ENCODE data around the gene UNC45B. TPM values are rescaled to one million over a fixed set of nuclear protein-coding genes. Genes with fewer than 3 reads are reported as not detected.

Gene UNC45B
- total RNA-seq, 1 experiment from 2014 or later, result 0.22 TPM

DNA sequence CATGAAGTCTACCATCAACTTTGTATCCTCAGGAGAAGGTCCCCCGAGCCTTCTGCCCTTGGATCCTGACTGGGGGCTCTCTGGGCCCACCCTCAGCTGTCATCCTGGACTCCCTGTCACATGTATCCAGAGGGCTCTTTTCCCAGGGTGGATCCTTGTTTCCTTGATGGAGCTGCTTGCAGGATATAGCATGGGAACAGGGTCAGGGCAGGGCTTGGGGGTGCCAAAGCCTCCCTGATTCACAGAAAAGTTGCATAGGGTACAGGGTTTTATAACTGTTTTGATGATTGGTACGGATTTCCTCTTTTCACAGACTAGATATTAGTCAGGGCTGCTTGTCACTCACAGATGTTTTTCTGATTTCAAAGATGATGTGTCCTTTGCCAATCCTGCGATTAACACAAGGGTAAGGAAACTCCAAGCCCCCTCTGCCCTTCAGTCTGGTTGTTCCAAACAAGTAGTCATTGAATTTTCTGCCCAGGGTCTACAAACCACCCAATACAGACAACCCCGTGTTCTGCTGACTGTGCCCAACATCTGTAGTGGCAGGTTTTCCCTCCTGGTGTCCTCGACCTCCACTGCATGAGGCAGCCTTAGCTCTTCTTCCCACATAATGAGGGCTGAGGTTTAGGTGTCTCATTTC lies 67.1 kb downstream of the UNC45B start:
- Mint-ChIP-seq H3K27ac (no peak overlapping the region; a peak in 1 of 7 replicates), H3K4me3 (no peak overlapping the region), H3K9me3 (no peaks in the 10 kb centered on the region), H3K36me3 (ENCODE audit: insufficient read depth in 1 of 3, low read depth in 3 of 3) (no peaks in the 10 kb centered on the region), H3K4me1 (peaks cover 5 to 6% of the 10 kb centered on the region in 2 experiments; a peak in 3 of 4 replicates), H3K27me3 (ENCODE audit: low read depth) (peaks cover 12% of the 10 kb centered on the region)
- H4K5ac ChIP-seq (ENCODE audit: insufficient read length, low read depth, low read length), result no peak overlapping the region
- no peak overlapping the region for H3K27ac ChIP-seq (ENCODE audit: insufficient read length, low read depth, low read length)
- no peak overlapping the region for H2BK20ac ChIP-seq (ENCODE audit: low read depth, low read length, poor library complexity, severe bottlenecking)
- H3K23me2 ChIP-seq (ENCODE audit: insufficient read length, low read depth, low read length, poor library complexity, severe bottlenecking), result no peaks in the 10 kb centered on the region
- no peak overlapping the region for H3K14ac ChIP-seq (ENCODE audit: insufficient read depth, low read length)
- no peaks in the 10 kb centered on the region for H3K79me1 ChIP-seq (ENCODE audit: insufficient read depth, low read depth, low read length, poor library complexity, severe bottlenecking)
- H2BK5ac ChIP-seq (ENCODE audit: insufficient read length, low read length), result no peak overlapping the region
- H2AFZ ChIP-seq (ENCODE audit: low read length), result no peak overlapping the region
- DNase-seq, result no peak
- H3K56ac ChIP-seq (ENCODE audit: insufficient read length, low read depth, low read length), result no peak overlapping the region
- H3T11ph ChIP-seq (ENCODE audit: low read length), result no peak overlapping the region
- H3K79me2 ChIP-seq (ENCODE audit: insufficient read depth, low read length), result no peaks in the 10 kb centered on the region
- no peak overlapping the region for H2BK12ac ChIP-seq (ENCODE audit: insufficient read length, low read depth, low read length)
- no peak overlapping the region for H3K4me2 ChIP-seq (ENCODE audit: insufficient read depth, insufficient read length, low read length)
- H3K4ac ChIP-seq (ENCODE audit: low read depth, low read length), result no peak overlapping the region
- H3K18ac ChIP-seq (ENCODE audit: insufficient read length, low read depth, low read length), result no peak overlapping the region
- H3K23ac ChIP-seq (ENCODE audit: insufficient read length, low read depth, low read length), result no peak overlapping the region
- no peak overlapping the region for H3K9ac ChIP-seq (ENCODE audit: extremely low read depth, insufficient read length, low read length)
- H2BK15ac ChIP-seq (ENCODE audit: low read depth, low read length), result no peak overlapping the region
- H3K9me3 ChIP-seq (ENCODE audit: control insufficient read depth, low read depth, low read length), result no peaks in the 10 kb centered on the region
- no peak for TF ChIP-seq CTCF (conservative IDR thresholded peaks at IDR 0.05)
- no peak overlapping the region for H4K8ac ChIP-seq (replicated peaks; ENCODE audit: insufficient read length, low read depth, low read length)
- H4K20me1 ChIP-seq (ENCODE audit: control insufficient read depth, insufficient read depth, insufficient read length), result no peaks in the 10 kb centered on the region
- H2BK120ac ChIP-seq (ENCODE audit: low read depth, low read length, poor library complexity, severe bottlenecking), result no peak overlapping the region
- H2AK5ac ChIP-seq (ENCODE audit: insufficient read length, low read length), result no peak overlapping the region
- H3K27me3 ChIP-seq (ENCODE audit: insufficient read depth, low read length), result no peaks in the 10 kb centered on the region
- H4K91ac ChIP-seq (ENCODE audit: insufficient read length, low read depth, low read length), result no peak overlapping the region
- no peaks in the 10 kb centered on the region for H3K4me1 ChIP-seq (ENCODE audit: insufficient read depth, low read length)
- no CpG with 5 or more reads among the region's 5 CpGs for WGBS (ENCODE audit: extremely low coverage, insufficient read length, low lambda C conversion rate)

All from H9 (cell line).